Breast epithelium (tissue), 3 donors: Measurements from ENCODE around the gene KRT35.

ENCODE experiments used
- CTCF ChIP-seq, 3 donors: fragments of 450-650 bp; IDR thresholded peaks; one replicate each; pipeline ENCODE4 v1.5.1; 2016 to 2017; ENCODE audit warnings: antibody characterized with exemption in 3 of 3, mild to moderate bottlenecking in 3 of 3, moderate library complexity in 3 of 3
- POLR2A ChIP-seq: fragments of 450-650 bp; IDR thresholded peaks from one replicate; pipeline ENCODE4 v1.6.1; 2016; ENCODE audit warnings: antibody characterized with exemption, mild to moderate bottlenecking, moderate library complexity

- TF ChIP-seq CTCF (IDR thresholded peaks at IDR 0.05) (no peak), POLR2A (no peak)
Observed at GRCh38 chr17:41523787-41524186, 42.8 kb upstream of the KRT35 start.
